NT2/D1 (cell line): Measurements from ENCODE around the gene SPCS2.

Source experiments
- SUZ12 ChIP-seq: IDR thresholded peaks from 2 replicates; pipeline ENCODE4 v1.6.1; 2011; ENCODE audit not compliant: insufficient read length, insufficient read depth; ENCODE audit errors: extremely low read depth
- YY1 ChIP-seq: IDR thresholded peaks from 2 replicates; pipeline ENCODE4 v1.6.1; 2011; ENCODE audit not compliant: insufficient read length, insufficient read depth

DNA sequence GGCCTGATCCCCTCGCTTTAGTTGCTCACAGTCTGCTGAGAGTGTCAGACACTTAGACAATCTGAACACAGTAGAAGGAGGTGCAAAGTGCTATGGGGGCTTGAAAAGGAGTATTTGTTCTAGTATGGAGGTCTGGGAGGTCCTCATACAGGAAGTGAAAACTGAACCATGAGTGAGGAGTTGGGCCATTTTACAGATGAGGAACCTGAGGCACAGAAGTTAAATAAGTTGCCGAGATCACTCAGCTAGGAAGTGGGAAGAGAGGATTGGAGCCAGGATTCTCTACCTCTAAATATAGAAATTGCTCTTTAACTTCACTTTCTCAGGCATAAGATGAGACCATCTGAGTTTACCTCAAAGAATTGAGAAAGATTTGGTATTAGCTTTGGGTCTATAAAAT is 35.7 kb downstream of the SPCS2 start:
- TF ChIP-seq SUZ12: no peak
- no peak for TF ChIP-seq YY1
